ENCODE results near the gene NRSN2.

NRSN2 gene

DNA sequence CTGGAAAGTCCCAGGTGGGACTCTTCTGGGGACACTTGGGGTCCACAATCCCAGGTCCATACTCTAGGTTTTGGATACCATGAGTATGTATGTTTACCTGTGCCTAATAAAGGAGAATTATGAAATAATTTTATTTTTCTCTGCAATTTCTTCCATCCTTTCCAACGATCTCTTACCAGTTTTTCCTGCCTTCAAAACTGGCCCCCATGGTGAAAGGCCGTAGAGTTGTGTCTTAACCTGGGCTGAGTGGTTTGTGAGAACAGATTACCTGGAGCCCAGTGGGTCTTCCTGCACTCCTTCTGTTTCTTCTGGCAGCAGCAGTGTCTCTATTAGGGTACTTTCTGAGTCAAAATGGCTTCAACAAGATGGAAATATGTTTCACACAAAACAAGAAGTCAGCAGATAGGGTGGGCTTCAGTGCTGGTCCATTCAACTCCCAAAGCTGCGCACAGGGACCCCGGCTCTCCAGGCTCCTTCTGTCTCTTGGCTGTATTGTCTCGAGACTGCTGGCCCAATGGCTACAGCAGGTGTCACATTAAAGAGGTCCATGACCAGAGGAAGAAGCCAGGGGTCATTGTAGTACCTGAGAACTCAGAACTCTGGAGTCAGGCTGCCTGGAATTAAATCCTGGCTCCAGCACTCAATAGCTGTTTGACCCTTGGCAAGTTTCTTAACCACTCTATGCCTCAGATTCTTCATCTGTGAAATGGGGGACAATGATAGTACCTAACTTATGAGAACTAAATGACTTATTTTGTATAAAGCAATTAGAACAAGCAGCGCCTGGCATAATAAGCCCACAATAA lies 50.7 kb downstream of the NRSN2 start:
- no peak for DNase-seq

DNA sequence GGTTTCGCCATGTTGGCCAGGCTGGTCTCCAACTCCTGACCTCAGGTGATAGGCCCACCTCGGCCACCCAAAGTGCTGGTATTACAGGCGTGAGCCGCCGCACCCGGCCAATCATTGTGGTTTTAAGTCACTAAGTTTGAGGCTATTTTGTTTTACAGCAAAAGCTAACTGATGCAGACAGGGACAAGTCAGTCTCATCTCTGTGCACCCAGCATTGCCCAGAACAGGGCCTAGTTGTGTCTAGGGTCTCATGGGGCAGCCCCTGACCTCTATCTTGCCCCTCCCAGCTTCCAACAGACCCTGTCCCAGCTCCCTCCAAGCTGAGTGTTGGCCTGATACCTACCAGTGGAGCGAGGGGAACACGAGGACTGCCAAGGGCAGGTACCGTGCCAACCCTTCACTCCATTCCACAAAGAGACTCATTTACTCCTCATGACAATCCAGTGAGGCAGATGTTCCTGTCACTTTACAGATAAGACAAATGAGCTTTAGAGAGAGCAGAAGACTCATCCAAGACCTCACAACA lies 52.3 kb downstream of the NRSN2 start:
- DNase-seq: no peak

DNA sequence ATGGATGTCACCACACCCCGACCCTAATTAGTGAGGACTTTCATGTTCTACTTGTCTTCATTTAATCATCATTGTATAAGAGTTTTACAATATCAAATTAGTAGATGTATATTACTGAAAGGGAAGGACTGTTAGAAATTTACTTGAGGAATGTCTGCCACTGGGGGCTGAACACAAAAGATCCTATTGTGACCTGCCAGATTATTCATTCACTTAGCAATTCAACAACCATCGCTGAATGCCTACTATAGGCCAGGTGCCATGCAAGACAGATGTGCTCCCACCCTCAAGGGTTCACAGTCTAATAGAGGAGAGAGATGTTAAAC lies 53.2 kb downstream of the NRSN2 start:
- no peak for DNase-seq

DNA sequence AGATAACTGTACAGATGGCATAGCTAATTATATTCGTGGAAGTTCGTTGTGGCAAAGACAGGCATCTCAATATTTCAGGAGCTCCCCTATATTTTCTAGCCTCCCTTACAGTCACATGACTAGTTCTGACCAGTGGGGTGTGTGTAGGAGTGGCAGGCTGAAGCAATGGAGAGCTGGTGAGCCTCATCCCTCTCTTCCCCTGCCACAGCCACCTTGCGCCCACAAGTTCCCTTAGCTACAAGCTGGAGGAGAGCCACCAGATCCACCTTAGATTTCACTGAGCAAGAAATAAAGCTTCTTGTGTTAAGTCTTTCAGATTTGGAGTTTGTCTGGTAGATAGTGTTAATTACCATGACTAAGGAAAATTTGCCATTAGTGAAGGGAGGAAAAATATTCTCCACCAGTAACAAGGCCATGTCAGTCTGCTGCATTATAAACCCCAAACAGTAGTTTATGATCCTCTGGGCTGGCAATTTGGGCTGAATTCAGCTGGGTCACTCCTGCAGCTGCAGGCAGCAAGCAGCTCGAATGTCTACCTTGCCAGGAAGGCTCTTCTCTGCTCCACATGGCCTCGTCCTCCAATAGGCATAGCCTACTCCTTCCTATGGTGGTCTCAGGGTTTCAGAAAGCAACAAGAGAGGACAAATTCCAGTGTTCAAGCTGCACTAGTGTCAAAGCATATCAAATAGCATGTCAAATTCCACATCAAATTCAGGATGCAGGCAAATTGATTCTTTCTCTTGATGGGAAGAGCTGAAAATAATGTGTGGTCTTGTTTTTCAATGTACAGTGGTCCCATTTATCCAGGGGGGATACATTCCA lies 53.8 kb downstream of the NRSN2 start:
- DNase-seq: no peak

DNA sequence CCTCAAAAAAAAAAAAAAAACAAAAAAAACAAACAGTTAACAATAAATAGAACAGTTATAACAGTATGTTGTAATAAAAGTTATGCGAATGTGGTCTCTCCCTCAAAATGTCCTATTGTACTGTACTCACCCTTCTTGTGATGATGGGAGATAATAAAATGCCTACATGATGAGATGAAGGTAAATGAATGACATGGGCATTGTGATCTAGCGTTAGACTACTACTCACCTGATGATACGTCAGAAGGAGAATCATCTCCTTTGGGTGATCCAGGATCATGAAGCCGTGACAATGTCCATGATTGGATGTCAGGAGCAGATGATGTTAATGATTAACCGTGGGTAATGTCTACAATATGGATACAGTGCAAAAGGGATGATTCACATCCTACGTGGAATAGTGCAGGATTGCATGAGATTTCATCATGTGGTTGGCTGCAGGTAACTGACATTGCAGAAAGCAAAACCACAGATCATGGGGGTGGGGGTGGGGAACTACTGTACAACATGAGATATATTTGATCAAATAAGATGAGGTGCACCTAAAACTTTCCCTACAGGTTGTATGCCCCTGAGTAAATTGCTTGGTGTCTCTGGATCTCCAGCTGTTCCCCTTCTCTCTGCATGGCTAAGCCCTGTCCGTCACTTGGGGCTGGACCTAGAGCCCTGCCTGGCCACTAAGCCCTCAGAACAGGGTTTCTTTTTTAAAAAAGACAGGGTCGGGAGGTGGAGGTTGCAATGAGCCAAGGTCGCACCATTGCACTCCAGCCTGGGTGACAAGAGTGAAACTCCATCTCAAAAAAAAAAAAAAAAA lies 55.0 kb downstream of the NRSN2 start:
- DNase-seq: no peak

DNA sequence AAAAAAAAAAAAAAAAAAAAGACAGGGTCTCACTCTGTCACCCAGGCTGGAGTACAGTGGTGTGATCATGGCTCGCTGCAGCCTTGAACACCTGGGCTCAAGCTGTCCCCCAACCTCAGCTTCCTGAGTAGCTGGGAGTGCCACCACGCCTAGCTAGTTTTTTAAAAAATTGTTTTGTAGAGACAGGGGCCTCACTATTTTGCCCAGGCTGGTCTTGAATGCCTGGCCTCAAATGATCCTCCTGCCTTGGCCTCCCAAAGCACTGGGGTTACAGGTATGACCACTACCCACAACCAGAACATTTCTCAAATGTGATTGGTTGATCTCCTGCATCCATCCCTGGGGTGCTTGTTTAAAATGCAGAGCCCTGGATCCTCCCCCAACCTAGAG lies 55.6 kb downstream of the NRSN2 start:
- no peak for DNase-seq

DNA sequence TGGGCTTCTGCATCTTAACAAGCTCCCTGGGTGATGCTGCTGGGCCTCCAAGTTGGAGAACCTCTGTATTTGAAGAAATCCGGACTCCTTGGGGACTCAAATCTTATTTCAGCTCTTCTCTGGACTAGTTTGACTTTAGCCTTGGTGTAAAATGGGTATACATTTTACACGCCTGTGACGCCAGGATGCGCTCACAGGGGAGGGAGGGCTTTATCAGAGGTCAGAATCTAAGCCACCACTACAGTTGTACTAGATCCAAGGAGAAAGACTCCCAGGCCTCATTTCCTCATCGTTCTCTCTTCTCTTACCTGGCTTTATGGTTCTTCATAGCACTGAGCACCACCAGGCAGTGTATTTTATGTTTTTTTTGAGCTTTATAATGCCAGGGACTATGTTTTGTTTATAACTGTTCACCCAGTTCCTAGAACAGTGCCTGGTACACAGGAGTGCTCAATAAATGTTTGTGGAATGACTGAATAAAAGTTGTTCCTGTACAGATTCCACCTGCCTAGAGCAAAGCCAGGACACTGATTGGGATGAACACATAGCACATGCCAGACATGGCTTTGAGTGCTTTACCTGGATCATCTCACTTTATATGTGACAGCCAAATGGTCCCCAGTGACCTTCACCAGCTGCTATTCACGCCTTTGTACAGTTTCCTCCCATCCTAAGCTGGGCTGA lies 56.1 kb downstream of the NRSN2 start:
- no peak for DNase-seq

DNA sequence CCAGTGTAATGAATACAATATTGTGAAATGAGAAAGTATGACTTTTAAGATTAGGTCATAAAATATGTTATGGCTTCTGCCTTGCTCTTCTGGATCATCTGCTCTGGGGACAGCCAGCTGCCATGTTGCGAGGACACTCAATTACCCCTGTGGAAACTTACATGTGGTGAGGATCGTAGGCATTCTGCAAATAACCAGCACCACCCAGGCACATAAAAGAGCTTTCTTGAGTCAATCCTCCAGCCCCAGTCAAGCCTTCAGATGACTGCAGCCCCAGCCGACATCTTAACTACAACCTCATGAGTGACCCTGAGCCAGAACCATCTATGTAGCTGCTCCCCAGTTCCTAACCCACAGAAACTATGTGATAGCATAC lies 56.7 kb downstream of the NRSN2 start:
- DNase-seq: no peak

DNA sequence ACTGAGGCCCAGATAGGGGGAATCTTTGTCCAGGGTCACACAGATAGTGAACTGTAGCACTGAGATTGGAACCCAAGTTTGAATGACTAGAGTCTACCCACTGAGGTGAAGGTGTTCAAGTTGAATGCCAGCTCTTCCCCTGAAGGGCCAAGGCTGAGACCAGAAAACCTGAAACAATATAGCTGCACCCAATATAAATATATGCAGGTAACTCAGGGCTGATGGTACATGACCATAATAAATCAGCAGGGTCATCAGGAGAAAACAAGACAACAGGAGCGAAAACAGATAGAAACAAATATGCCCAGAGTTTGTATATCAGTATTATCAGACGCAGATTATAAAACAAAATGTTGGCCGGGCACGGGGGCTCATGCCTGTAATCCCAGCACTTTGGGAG lies 57.2 kb downstream of the NRSN2 start:
- no peak for DNase-seq

Data from stimulated activated CD4-positive, alpha-beta T cell treated with anti-CD3 and anti-CD28 coated beads, Interleukin-4, amount 100 ng/mL, for 1 hour (primary cell).